Upper lobe of right lung (tissue), 1 donor: Measurements from ENCODE around the gene GPA33. TPM values are rescaled to one million over a fixed set of nuclear protein-coding genes. Genes with fewer than 3 reads are reported as not detected.

ENCODE experiments used
- ATAC-seq: fragments of 200-7000 bp; cut with Tn5 transposase; one replicate; pipeline ENCODE4 v1.9.1; 2020; ENCODE audit warnings: mild to moderate bottlenecking, moderate library complexity
- DNase-seq: peaks from one replicate; pipeline ENCODE4 v3.0.0-alpha.2; 2020
- H3K27ac ChIP-seq: fragments of 200-600 bp; one replicate; pipeline ENCODE4 v1.8.0; 2022
- H3K27me3 ChIP-seq: fragments of 200-600 bp; one replicate; pipeline ENCODE4 v1.8.0; 2022; ENCODE audit warnings: mild to moderate bottlenecking
- H3K36me3 ChIP-seq: fragments of 200-600 bp; one replicate; pipeline ENCODE4 v1.8.0; 2022
- H3K4me1 ChIP-seq: fragments of 200-600 bp; one replicate; pipeline ENCODE4 v1.8.0; 2022
- H3K4me3 ChIP-seq: fragments of 200-600 bp; one replicate; pipeline ENCODE4 v1.8.0; 2022; ENCODE audit warnings: mild to moderate bottlenecking
- H3K9me3 ChIP-seq: fragments of 200-600 bp; one replicate; pipeline ENCODE4 v1.8.0; 2022
- intact Hi-C: fragments of 100-400 bp; cut with DNase I; formaldehyde crosslinking; loops from one replicate; pipeline ENCODE4 v1.11.0; 2022
- total RNA-seq: library from RNA; stranded (reverse); fragmentation: NEBNext Ultra II Directional; extraction: Animal tissue kit (Norgen Biotek cat#: 25700); gene quantifications from one replicate; pipeline ENCODE4 v1.2.1, GENCODE V29; 2021
- TF ChIP-seq, protein P1 (sequence below): fragments of 200-600 bp; IDR thresholded peaks from one replicate; pipeline ENCODE4 v1.8.0; 2022; ENCODE audit warnings: antibody characterized with exemption
- donor health status: DM: no; HTN: yes; CAD: no; lungs with severe emphysema.

The GPA33 gene
- total RNA-seq, 1 donor from 2014 or later = 0.90 TPM

DNA sequence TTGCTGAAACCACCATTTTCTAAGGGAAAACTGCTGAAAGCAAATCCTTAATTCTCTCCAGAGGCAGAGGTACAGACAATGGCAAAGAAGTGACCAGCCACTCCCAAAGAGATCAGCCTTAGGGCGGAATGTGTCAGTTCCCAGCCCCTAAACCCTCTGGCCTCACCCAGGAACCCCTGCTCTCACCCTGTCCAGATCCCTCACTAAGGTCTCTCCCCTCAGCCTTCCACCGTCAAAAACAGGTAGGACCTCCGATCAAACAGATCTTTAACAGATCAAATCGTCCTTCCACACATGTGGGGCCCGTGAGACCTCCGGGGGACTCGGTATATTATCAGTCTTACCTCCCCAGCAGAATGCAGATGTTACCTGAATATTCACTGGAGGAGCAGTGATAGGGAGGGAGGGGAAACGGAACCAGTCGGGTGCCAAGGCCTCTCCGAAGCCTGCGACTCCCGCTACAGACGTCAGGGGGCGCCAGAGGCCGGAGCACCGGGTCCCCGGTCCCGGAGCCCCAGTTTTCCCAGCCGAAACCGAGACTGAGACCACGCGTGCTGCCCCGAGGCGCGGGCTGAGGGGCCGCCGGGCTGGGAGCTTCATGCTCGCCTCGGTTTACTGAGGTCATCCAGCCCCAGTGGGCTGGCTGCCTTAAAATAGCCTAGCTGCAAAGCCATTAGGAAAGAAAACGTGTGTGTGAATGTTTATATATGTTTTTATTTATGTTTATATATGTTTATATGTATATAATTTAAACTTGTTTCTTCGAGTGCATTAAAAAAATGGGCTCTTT, 23.6 kb downstream of the GPA33 start:
- H3K4me1 ChIP-seq = no peaks in the 10 kb centered on the region
- H3K27me3 ChIP-seq = no peaks in the 10 kb centered on the region
- H3K4me3 ChIP-seq = no peak overlapping the region
- ATAC-seq (peak; percentile 98), DNase-seq (peak; percentile 88)
- TF ChIP-seq, protein P1, sequence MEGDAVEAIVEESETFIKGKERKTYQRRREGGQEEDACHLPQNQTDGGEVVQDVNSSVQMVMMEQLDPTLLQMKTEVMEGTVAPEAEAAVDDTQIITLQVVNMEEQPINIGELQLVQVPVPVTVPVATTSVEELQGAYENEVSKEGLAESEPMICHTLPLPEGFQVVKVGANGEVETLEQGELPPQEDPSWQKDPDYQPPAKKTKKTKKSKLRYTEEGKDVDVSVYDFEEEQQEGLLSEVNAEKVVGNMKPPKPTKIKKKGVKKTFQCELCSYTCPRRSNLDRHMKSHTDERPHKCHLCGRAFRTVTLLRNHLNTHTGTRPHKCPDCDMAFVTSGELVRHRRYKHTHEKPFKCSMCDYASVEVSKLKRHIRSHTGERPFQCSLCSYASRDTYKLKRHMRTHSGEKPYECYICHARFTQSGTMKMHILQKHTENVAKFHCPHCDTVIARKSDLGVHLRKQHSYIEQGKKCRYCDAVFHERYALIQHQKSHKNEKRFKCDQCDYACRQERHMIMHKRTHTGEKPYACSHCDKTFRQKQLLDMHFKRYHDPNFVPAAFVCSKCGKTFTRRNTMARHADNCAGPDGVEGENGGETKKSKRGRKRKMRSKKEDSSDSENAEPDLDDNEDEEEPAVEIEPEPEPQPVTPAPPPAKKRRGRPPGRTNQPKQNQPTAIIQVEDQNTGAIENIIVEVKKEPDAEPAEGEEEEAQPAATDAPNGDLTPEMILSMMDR = peak; percentile 96
- H3K36me3 ChIP-seq = no peaks in the 10 kb centered on the region
- H3K27ac ChIP-seq = no peak overlapping the region
- intact Hi-C loops = loop anchor here (10.0 kb wide), 2 partner anchors 162 to 378 kb away; no protein-coding TSS in a partner anchor
- no peaks in the 10 kb centered on the region for H3K9me3 ChIP-seq

DNA sequence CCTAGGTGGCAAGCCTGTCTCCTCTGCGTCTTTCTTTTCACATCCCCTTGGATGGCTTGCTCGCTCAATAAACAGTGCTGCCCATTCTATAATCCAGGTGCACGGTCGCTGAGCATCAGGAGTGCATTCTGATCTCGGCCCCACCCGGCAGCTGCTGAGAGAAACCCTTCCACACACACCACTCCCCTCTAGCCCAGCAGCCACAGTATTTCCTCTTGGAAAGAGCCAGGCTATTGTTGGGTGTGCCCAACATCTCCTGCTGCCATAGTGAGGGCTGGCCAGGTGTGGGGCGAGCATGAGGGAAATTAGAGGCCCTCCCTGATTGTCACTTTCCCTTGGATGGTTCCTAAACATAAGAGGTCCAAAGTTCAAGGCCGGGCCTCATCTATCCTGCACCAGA, 24.7 kb downstream of the GPA33 start:
- TF ChIP-seq, protein P1 = no peak
- ATAC-seq (no peak), DNase-seq (no peak)
- intact Hi-C loops = loop anchor here (10.0 kb wide), 2 partner anchors 161 to 379 kb away; no protein-coding TSS in a partner anchor
- no peak overlapping the region for H3K4me3 ChIP-seq
- H3K4me1 ChIP-seq = no peaks in the 10 kb centered on the region
- H3K36me3 ChIP-seq = no peaks in the 10 kb centered on the region
- H3K9me3 ChIP-seq = no peaks in the 10 kb centered on the region
- no peak overlapping the region for H3K27ac ChIP-seq
- H3K27me3 ChIP-seq = no peaks in the 10 kb centered on the region

GRCh38 chr1:167064621-167065020, 25.6 kb downstream of the GPA33 start:
- Histone ChIP-seq H3K9me3 (no peaks in the 10 kb centered on the region), H3K27ac (no peak overlapping the region), H3K4me1 (no peaks in the 10 kb centered on the region), H3K27me3 (peaks cover 7% of the 10 kb centered on the region), H3K36me3 (no peaks in the 10 kb centered on the region), H3K4me3 (no peak overlapping the region)
- TF ChIP-seq, protein P1 = no peak
- no peak for ATAC-seq
- no peak for DNase-seq
- intact Hi-C loops = loop anchor here (10.0 kb wide), 2 partner anchors 160 to 380 kb away; no protein-coding TSS in a partner anchor

DNA sequence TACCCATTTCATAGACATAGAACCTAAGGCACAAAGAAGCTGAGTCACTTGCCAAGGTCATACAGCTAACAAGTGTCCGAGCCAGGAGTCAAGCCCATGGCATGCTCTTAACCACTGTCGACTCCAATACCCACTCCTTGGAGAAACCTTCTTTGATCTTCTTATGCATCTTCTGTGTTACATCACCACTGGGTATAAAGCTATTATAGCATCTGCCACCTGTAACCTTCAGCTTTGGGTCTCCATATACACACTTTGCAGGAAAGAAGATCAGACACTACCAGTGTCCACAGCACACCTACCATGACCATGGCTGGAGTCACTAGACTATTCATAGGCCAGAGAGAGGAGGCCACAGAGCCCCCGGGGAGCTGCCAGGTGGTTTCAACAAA, 29.1 kb downstream of the GPA33 start:
- no peak for ATAC-seq
- Histone ChIP-seq H3K4me3 (no peak overlapping the region), H3K27me3 (peaks cover 8% of the 10 kb centered on the region), H3K27ac (no peak overlapping the region), H3K9me3 (no peaks in the 10 kb centered on the region), H3K4me1 (no peaks in the 10 kb centered on the region), H3K36me3 (no peaks in the 10 kb centered on the region)
- TF ChIP-seq, protein P1 = no peak
- intact Hi-C loops = loop anchor here (10.0 kb wide), 2 partner anchors 156 to 384 kb away; no protein-coding TSS in a partner anchor
- DNase-seq = no peak

GRCh38 chr1:167060141-167061072, 29.8 kb downstream of the GPA33 start:
- Histone ChIP-seq H3K4me3 (no peak overlapping the region), H3K9me3 (no peaks in the 10 kb centered on the region), H3K4me1 (no peaks in the 10 kb centered on the region), H3K27me3 (peaks cover 8% of the 10 kb centered on the region), H3K27ac (no peak overlapping the region), H3K36me3 (no peaks in the 10 kb centered on the region)
- DNase-seq (no peak), ATAC-seq (no peak)
- TF ChIP-seq, protein P1 = no peak
- intact Hi-C loops = loop anchor here (10.0 kb wide), 2 partner anchors 156 to 384 kb away; no protein-coding TSS in a partner anchor
